SKM-1 treated with dmso at 0.1 percent for 144 hours (cell line): ENCODE data around the gene THADA.
A peak's percentile ranks its signal among the peaks of the same experiment; 100 is the strongest.
"Not testable (repeated sequence)": the region's sequence is repeated elsewhere in the genome, so short reads cannot be mapped to it uniquely, and the experiment has no call there.

Experiments used
- DNase-seq: peaks from one replicate; lab custom pipeline; 2025; ENCODE audit not compliant: unreplicated experiment; lab: John Stamatoyannopoulos, UW

THADA gene

GRCh38 chr2:43467891-43468290 is 127.9 kb downstream of the THADA start:
- no peak for DNase-seq

GRCh38 chr2:43465234-43465633 is 130.6 kb downstream of the THADA start:
- no peak for DNase-seq

GRCh38 chr2:43464590-43464989 is 131.2 kb downstream of the THADA start:
- no peak for DNase-seq

- DNase-seq, result no peak
These were observed 132.8 kb downstream of the THADA start for GRCh38 chr2:43462866-43463641.

DNA sequence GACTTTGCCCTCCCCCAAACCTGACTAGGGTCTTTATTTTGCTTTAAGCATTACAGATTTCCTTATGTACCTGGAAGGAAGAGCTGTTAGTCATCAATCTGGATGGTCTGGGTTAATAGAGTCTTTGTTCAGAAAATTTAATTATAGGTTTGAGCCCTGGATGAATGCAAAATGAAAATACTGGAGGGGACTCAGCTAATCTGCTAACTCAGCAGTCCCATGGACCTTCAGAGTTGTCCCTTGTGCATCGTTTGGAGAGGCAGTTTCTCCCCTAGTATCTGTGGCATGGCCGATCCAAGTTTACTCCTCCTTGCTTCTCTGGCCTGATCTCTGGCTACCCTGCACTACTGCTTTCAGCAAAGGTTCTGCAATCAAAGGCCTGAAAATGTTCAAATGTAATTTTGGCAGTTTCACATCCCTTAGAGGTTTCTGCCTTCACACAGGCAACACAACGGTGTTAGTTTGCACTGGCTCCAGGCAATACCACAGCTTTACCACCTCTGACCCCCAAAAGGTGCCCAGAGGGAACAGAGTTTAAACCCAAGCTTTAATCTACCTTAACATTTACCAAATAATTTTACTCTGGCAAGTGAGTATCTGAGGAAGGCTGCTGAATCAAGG is 134.3 kb downstream of the THADA start:
- peak; percentile 21 for DNase-seq

- no peak for DNase-seq
These were observed 135.1 kb downstream of the THADA start for GRCh38 chr2:43460611-43461365.

DNA sequence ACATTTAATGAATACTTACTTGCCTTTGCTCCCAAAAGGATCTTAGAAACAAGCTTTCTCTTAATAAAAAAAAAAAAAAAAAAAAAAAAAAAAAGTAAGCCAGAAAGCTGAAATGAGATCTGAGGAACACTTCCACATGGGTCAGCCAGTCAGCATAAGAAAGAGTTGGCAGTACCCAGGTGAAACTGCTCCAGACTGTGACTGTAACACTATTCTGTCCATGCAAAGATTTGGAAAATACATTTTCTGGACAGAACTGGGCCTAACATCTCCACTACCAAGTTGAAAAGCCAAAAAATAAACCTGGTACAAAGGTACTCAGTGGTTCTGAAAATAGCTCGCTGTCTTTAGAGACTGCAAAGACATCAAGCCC is 135.7 kb downstream of the THADA start:
- no peak for DNase-seq

DNA sequence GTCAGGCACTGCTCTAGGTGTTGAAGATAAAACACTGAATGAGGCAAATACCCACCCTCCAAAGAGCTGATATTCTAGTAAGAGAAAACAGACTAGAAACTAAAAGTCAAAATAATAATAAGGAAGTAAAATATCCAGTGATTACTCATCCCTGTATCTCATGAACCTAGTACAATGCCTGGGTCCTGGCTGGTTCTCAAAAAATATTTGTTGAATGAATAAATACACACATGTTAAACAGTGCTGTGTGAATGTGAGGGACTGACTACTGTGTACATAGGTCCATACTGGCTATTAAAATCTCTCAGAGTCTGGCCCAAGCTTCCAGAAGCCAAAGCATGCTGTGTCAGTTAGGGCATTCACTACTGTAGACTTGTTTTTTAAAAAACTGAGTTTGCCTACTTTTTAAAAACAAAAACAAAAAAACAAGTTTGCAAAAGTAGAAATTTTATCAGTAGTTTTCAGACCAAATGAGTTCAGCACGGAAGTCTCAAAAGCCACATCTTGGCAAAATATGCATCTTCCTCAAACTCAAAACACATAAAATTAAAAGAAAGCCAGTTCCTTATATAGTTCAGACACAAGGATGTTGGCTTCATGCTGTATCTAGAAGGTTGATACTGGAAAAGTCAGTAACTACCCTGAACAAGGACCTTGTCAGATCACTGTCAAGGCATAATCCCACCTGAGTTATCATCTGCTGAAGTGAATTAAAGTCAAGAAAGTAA is 136.2 kb downstream of the THADA start:
- no peak for DNase-seq

DNA sequence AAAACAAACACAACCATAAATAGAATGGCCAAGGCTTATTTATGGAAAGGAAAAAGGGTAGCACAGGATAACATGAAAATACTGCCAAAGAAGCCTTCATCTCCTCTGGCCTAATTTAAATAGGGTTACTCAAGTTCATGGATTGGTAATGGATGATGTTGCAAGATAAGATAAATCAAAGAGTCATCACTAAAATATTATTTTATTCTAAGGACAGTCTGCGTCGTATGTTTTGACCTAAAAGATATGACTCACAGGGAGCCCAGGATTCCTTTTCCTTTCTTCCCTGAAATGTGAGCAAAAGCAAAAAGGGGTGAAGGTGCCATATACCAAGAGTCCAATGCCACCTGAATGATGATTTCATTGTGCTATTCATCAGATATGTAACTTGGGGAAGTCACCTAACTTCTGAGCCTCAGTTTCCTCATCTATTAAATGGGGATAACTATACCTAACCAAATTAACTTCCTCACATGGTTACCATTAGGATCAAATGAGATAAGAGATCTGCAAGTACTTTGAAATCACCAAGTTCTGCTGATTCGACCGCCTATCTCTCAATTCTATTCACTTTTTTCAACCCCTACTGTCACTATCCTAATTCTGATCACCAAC is 137.7 kb downstream of the THADA start:
- DNase-seq, result no peak

- no peak for DNase-seq
These were observed 139.9 kb downstream of the THADA start for GRCh38 chr2:43455731-43456642.

DNA sequence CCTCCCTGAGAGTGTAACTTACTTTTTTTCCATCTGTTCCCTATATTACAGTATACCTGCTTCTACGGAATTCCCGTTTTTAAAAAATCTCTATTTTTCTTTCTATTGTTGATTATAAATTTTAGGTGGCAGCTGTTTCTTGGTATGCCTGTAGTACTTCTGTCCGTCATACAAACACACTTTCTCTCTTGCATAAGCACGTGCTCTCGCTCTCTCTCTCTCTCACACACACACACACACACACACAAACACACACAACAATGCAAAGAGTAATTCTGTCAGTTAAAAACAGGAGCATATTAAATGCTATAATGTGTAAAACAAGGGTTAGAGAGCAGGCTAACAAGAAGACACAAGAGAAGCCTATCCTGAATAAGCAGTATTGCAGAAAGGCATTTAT is 140.5 kb downstream of the THADA start:
- DNase-seq, result no peak

GRCh38 chr2:43454791-43455190 is 141.0 kb downstream of the THADA start:
- DNase-seq, result no peak

GRCh38 chr2:43453179-43454170 is 142.4 kb downstream of the THADA start:
- DNase-seq, result no peak

DNA sequence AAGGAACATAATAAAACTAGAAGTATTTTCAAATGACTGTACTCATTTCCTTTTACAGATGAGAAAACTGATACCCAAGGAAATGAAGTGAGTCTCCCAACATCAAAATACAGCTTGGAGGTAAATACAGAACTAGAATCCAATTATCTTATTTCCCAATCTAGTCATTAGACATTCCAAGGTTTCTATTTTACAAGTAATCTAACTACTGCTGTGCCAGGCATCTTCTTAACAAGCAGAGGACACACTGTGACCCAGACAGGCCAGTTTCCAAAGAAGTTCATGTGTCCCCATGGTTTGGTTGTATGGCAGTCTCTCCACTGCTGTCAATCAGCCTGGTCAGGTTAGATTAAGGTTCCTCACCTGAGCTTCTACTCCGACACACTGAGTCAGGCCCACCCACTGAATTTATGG is 143.5 kb downstream of the THADA start:
- no peak for DNase-seq

DNA sequence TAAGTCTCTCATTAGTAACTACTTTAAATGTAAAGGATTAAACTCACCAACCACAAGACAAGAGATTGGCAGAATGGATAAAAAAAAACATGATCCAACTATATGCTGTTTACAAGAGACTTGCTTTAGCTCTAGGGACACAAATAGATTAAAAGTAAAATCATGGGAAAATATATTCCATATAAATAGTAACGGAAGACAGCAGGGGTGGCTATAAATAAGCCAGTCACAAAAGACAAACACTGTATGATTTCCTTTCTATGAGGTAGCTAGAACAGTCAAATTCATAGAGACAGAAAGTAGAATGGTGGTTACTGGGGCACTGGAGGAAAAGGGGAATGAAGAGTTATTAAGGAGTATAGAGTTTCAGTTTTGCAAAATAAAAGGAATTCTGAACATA is 145.2 kb downstream of the THADA start:
- no peak for DNase-seq

DNA sequence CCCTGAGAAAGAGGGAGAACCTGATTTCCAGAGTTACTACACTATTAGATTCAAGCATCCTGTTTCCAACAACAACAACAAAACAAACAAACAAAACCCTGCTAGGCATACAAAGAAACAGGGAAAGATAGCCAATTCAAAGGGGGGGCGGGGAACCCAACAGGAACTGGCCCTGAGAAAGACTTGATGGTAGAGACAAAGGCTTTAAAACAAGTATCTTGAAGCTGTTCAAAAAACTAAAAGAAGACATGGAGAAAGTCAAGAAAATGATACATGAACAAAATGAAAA is 147.1 kb downstream of the THADA start:
- DNase-seq, result no peak

DNA sequence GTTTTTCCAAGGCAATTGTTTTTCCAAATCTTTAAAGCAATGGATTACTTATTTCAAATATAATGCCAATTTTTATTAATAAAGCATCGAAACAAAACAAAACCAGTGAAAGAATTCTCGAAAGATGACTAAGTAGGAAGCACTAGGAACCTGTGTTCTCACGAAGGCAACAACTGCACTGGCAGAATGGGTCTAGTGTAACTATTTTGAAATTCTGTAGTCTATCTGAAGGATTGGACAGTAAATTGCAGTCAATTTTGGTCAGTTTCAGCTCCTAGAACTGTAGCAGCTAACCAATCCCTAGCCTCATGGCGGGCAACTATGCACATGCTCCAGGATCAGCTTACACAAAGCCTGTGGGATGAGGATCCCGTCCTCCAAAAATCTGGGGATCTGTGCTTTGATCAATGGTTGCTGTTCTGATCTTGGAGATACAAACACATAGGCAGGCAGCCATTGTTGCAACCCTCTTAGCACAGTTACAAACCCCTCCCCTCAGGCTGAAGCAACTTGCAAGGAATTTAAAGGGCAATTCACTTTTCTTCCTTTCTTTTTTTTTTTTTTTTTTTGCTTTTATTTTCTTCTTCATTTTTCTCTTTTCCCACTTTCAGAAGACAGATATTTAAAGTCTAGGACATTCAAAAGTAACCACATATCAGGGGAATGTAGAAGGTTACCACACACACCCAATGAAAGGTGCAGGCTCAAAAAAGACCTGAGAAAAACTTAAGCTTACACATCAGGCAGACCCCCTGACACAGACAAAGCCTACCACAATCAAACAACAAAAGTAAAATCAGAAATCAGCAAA is 147.6 kb downstream of the THADA start:
- DNase-seq, result no peak

DNA sequence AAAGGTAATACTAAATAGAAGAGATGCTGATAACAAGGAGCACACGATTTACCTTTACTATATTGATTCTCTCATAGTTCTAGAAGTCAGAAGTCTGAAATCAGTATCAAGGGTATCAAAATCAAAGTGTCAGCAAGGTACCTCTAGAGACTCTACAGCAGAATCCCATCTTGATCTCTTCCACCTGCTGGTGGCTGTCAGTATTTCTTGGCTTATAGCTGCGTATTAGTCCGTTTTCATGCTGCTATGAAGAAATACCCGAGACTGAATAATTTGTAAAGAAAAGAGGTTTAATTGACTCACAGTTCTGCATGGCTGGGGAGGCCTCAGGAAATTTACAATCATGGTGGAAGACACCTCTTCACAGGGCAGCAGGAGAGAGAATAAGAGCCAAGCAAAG is 149.1 kb downstream of the THADA start:
- not testable (repeated sequence) for DNase-seq
